Osteocyte (in vitro differentiated cells): ENCODE data around the gene NTSR2. TPM values are rescaled to one million over a fixed set of nuclear protein-coding genes. Genes with fewer than 3 reads are reported as not detected.

Experiments
- DNase-seq: peaks from one replicate; pipeline ENCODE4 v3.0.0; 2021; ENCODE audit warnings: mixed read lengths; ENCODE audit not compliant: unreplicated experiment; ENCODE audit errors: extremely low spot score
- H3K27ac Mint-ChIP-seq: one replicate; pipeline ENCODE4 v1.8.0; 2021; ENCODE audit warnings: mild to moderate bottlenecking, mixed read lengths; ENCODE audit not compliant: unreplicated experiment
- H3K27me3 Mint-ChIP-seq: one replicate; pipeline ENCODE4 v1.8.0; 2021; ENCODE audit warnings: mixed read lengths; ENCODE audit not compliant: unreplicated experiment
- H3K36me3 Mint-ChIP-seq: one replicate; pipeline ENCODE4 v1.8.0; 2021; ENCODE audit warnings: mixed read lengths; ENCODE audit not compliant: unreplicated experiment
- H3K4me1 Mint-ChIP-seq: one replicate; pipeline ENCODE4 v1.8.0; 2021; ENCODE audit warnings: mixed read lengths; ENCODE audit not compliant: unreplicated experiment
- H3K4me3 Mint-ChIP-seq: one replicate; pipeline ENCODE4 v1.8.0; 2021; ENCODE audit warnings: mild to moderate bottlenecking, moderate library complexity, mixed read lengths; ENCODE audit not compliant: unreplicated experiment
- H3K9me3 Mint-ChIP-seq: one replicate; pipeline ENCODE4 v1.8.0; 2021; ENCODE audit warnings: mixed read lengths; ENCODE audit not compliant: unreplicated experiment
- total RNA-seq: library from RNA; stranded (reverse); gene quantifications from 2 replicates; pipeline ENCODE4 v1.2.1, GENCODE V29; 2021
- TF ChIP-seq, protein P1 (sequence below): fragments of 200-600 bp; sonication (generic); IDR thresholded peaks from 2 replicates; pipeline ENCODE4 v1.5.0; 2021; ENCODE audit warnings: antibody characterized with exemption, mild to moderate bottlenecking, moderate library complexity

Gene NTSR2
- total RNA-seq, 1 donor from 2014 or later: not detected

DNA sequence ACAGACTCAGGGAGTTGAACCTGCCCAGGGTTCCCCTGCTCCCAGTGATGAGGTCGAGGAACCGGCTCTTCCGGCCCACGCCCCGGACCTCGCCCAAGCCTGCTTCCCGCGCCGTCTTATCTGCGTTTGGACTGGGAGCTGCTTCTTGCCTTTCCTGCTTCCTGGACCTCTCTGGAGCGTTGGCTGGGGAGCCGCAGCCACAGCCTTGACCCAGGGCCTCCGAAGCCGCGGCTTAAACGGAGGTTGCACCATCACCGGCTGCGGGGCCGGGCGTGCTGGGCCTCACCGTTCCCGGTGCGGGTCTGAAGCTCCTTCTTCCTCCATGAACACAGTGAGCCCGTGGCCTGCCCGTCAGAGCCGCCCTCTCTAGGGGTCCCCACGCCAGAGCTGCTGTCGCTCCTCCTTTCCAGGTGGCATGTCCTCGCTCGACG is 13.3 kb downstream of the NTSR2 start:
- Mint-ChIP-seq H3K36me3 (no peaks in the 10 kb centered on the region), H3K27ac (no peak overlapping the region), H3K4me1 (no peaks in the 10 kb centered on the region), H3K27me3 (peaks cover 55% of the 10 kb centered on the region), H3K9me3 (no peaks in the 10 kb centered on the region), H3K4me3 (no peak overlapping the region)
- TF ChIP-seq, protein P1, sequence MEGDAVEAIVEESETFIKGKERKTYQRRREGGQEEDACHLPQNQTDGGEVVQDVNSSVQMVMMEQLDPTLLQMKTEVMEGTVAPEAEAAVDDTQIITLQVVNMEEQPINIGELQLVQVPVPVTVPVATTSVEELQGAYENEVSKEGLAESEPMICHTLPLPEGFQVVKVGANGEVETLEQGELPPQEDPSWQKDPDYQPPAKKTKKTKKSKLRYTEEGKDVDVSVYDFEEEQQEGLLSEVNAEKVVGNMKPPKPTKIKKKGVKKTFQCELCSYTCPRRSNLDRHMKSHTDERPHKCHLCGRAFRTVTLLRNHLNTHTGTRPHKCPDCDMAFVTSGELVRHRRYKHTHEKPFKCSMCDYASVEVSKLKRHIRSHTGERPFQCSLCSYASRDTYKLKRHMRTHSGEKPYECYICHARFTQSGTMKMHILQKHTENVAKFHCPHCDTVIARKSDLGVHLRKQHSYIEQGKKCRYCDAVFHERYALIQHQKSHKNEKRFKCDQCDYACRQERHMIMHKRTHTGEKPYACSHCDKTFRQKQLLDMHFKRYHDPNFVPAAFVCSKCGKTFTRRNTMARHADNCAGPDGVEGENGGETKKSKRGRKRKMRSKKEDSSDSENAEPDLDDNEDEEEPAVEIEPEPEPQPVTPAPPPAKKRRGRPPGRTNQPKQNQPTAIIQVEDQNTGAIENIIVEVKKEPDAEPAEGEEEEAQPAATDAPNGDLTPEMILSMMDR: no peak
- no peak for DNase-seq

DNA sequence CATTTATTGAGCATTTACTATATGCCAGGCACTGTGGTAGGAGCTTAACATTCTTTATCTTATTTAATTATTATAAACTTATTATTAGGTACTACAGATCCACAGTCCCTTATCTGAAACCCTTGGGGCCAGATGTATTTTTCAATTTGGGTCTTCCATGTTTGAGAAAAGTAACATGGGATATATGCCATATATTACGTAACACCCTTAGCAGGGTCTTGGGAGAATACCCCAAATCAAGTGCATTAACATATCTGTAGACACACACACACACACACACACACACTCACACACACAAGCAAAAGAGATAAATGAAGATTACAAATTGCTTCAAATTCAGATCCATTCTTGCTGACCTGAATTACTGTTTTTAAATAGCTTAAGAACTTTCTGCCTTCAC is 13.7 kb downstream of the NTSR2 start:
- Mint-ChIP-seq H3K9me3 (no peaks in the 10 kb centered on the region), H3K4me1 (no peaks in the 10 kb centered on the region), H3K36me3 (no peaks in the 10 kb centered on the region), H3K4me3 (no peak overlapping the region), H3K27me3 (peaks cover 55% of the 10 kb centered on the region), H3K27ac (no peak overlapping the region)
- DNase-seq: no peak
- TF ChIP-seq, protein P1: no peak

DNA sequence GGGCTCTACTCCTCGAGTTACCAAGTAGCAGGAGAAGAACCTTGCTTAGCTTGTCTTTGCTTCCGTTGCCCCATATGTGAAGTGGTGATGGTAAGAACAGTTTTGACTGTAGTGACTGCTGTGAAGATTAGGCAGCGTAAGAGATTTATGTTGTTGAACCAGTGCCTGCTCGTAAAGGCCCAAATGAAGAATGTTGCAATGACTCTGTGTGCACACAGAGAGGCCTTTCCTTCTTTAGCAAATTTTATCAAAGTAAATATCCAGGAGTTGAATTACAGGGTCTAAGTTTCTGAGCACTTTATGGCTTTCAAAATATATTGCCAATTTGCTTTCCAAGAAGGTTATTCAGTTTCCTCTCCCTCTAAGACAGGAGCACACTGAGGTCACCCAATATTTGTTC is 14.5 kb downstream of the NTSR2 start:
- DNase-seq: no peak
- H3K4me3 Mint-ChIP-seq: no peak overlapping the region
- TF ChIP-seq, protein P1: no peak
- peaks cover 54% of the 10 kb centered on the region for H3K27me3 Mint-ChIP-seq
- H3K36me3 Mint-ChIP-seq: no peaks in the 10 kb centered on the region
- H3K27ac Mint-ChIP-seq: no peak overlapping the region
- no peaks in the 10 kb centered on the region for H3K4me1 Mint-ChIP-seq
- H3K9me3 Mint-ChIP-seq: no peaks in the 10 kb centered on the region

DNA sequence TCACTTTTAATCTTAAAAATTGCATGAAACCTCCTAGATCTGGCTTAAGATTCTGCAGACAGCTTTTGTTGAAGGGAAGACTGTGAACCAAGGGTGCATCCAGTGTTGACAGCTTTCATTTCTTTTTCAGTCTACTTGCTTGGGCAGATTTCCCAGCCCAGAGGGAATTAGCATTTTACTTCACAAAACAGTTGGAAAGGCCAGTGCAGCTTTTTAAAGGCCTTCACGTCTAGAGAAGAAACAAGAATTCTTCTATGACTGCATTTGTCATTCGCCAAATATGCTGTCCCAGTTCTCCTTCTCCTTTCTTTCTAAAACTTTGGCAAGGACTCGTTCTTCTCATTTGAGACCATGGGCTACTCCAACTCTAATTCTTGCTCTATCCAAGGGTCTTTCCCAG is 17.4 kb downstream of the NTSR2 start:
- H3K4me1 Mint-ChIP-seq: no peaks in the 10 kb centered on the region
- no peak overlapping the region for H3K4me3 Mint-ChIP-seq
- no peaks in the 10 kb centered on the region for H3K9me3 Mint-ChIP-seq
- DNase-seq: no peak
- TF ChIP-seq, protein P1: no peak
- no peaks in the 10 kb centered on the region for H3K36me3 Mint-ChIP-seq
- no peak overlapping the region for H3K27ac Mint-ChIP-seq
- H3K27me3 Mint-ChIP-seq: peaks cover 46% of the 10 kb centered on the region

DNA sequence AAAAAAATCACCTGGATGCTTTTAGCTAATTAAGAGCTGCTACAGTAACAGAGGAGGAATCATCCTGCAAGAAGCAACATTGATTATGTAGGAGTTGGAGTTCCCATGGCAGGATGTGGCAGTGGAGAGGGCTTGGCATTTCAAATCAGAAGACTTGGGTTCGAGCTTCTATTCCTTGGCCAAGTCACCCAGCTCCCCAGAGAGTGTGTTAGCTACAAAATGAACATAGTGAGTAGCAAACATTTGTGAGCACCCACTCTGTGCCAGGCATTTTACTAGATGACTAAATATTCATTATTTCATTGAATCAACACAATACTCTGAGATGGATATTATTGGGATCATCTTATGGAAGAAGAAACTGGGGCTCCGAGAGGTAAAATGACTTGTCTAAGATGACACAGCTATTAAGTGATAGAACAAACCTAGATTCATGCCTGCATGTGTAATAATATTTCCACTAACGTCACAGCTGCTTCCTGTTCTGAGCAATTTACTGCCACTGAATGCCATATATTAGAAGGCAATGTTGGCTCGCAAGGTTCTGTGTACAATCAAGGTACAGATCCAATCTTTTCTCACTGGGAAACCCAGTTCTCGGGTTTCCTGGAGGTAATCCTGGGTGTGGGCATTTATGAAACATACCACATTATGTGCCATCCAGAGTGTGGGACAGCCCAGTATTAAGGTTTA is 18.0 kb downstream of the NTSR2 start:
- Mint-ChIP-seq H3K36me3 (no peaks in the 10 kb centered on the region), H3K9me3 (no peaks in the 10 kb centered on the region), H3K4me1 (no peaks in the 10 kb centered on the region), H3K27me3 (peaks cover 49% of the 10 kb centered on the region), H3K4me3 (no peak overlapping the region), H3K27ac (no peak overlapping the region)
- no peak for DNase-seq
- TF ChIP-seq, protein P1: no peak
